KBM-7 (cell line): ENCODE results near the gene VAV3.

Experiments used
- DNase-seq: peaks from one replicate; pipeline ENCODE4 v3.0.0-alpha.2; 2015
- in situ Hi-C: fragments of 300-500 bp; cut with MboI; formaldehyde crosslinking; loops from 2 replicates; pipeline ENCODE4 v1.14.3; 2020; ENCODE audit warnings: low sequenced_read_pairs, low pct_unique_long_range_greater_than_20kb, mixed read lengths

Gene VAV3

DNA sequence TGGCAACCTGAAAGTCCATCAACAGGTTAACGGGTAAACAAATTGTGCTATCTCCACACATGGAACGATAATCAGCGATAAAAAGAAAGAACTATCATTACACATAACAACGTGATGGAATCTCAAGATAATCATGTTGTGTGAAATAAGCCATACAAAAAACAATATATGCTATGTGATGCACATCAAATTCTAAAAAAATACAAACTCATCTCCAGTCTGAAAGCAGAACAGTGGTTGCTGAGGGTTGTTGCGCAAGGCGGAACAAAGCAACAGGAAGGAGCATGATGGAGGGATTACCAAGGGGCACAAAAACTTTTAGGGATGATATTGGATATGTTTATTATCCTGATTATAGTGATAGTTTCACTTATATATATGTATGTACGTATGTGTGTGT lies 324.8 kb downstream of the VAV3 start:
- no peak for DNase-seq
- in situ Hi-C loops, result no loop called here

DNA sequence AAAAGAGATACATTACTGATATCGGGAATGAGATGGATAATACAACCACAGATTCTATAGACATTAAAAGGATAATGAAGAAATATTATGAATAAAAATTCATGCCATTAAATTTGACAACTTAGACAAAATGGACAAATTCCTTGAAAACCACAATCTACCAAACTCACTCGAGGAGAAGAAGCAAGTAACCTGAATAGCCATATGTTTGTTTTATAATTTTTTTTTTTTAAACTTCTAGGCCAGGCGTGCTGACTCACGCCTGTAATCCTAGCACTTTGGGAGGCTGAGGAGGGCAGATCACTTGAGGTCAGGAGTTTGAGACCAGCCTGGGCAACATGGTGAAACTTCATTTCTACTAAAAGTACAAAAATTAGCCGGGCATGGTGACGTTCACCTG lies 327.9 kb downstream of the VAV3 start:
- no peak for DNase-seq
- in situ Hi-C loops, result no loop called here

DNA sequence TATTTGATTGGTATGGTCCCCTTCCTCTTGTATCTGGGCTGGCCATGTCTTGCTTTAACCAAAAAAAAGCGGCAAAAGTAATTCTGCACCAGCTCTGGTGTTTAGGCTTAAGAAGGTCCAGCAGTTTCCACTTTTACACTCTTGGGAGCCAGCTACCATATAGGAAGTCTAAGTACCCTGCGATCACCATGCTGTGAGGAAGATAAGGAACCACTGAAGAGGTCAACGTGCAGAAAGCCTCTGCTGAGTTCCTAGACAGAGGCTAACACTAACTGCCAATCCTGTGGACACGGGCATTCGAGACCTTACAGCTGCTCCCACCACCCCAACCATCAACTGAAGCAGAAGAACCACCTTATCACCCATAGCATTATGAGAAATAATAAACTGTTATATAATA lies 331.4 kb downstream of the VAV3 start:
- in situ Hi-C loops, result no loop called here
- DNase-seq, result no peak

DNA sequence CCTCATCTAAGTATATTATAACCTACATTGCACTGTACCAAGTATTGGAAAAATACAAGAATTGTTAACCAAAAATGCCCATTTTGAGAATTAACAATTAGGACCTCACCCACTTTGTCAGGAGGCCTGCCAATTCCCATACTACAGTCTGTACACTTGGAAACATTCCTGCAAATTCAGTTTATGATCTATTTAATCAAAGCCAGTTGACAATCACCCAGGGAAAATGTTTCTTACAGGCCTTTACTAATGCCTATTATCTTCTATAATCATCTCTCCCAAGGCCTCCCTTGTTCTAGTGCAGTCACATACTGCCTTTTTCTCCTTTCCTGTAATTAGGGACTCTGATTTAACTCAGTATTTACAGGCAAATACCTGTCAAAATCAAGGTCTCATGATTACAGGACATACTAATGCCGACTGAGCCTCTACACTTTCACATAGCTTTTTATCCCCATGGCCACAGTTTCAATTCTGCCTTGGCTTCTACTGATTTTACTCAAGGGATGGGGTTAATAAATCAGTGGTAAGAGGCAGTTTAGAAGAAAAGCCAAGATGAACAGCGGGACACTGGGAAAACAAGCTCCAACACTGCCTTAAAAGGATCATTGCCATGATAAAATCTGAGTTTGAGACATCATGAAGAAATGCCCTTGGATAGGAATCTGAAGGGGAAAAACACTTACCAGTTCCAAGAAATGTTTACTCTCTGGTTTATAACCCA lies 338.7 kb downstream of the VAV3 start:
- no peak for DNase-seq
- in situ Hi-C loops, result no loop called here

DNA sequence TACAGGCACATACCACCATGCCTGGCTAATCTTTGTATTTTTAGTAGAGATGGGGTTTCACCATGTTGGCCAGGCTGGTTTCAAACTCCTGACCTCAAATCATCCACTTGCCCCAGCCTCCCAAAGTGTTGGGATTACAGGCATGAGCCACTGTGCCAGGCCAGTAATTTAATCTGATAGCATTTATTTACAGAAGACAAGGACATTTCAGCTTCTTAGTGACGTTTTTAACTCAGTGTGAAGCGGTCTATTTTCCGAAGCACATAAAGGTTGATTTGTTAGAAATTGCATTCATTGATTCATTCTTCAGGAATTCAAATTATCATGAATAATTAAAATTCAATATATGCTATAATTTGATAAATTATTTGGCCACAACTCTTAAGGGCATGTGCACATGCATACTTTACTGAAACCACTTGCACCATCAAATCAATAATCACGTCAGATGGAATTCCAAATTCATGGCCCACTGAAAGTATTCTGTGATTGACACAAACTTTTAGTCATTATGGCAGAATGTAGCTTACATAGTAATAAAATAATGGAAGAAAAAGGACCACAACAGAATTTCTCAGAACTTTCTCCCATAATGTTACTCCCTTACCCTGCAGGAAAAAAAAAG lies 339.5 kb downstream of the VAV3 start:
- in situ Hi-C loops, result no loop called here
- DNase-seq, result no peak

DNA sequence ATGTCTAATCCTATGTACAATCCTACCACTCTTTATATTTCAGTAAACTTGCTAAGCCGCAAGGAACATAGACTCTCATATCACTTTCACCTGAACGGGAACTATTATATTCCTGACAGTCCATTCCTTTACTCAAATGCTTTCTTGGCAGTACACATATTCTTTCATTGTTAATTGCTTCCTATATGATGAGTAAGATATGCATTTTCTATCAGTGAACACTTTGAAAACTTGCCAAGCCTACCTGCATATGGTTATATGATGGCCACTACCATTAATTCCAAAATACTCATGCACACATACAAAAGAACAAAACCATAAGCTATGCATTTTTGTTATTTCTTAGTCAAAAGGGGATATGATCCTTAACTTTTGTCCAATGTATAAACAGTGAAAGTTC lies 341.5 kb downstream of the VAV3 start:
- in situ Hi-C loops, result no loop called here
- DNase-seq, result no peak

DNA sequence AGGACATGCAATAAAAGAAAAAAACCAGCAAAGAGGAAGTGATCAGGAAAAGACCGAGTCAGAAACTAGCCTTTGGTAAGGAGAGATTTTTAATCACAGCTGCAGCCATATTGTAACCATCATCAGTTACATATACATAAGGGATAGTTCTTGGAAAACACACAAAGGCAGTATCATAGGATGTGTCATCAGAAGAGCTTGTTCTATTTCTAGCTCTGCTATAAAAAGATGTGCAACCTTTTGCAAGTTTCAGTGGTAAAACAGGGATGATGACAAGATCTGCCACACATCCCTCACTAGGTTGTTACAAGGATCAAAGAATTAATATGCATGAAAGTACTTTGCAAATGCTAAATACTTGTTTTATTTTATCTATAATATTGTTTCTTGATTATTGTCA lies 342.0 kb downstream of the VAV3 start:
- no peak for DNase-seq

DNA sequence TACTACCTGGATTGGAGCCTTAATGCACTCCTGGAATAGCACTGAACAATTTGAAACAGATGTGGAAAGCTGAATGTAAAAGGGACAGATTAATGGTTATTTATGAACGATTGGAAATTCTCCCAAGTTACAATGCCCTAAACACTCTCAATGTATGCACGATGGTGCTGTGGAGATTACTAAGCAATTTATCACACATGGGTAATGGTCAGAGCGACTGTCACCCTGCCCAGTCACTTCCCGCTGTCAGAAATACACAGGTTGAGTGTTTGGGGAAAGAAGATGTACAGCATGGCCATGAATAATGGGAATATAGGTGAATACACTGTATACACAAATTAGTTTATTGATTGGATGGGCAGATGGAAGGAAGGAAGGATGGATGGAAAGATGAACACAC lies 342.4 kb downstream of the VAV3 start:
- in situ Hi-C loops, result no loop called here
- DNase-seq, result no peak

More for the DNA sequence above, 342.0 kb downstream of the VAV3 start:
- in situ Hi-C loops, result no loop called here

DNA sequence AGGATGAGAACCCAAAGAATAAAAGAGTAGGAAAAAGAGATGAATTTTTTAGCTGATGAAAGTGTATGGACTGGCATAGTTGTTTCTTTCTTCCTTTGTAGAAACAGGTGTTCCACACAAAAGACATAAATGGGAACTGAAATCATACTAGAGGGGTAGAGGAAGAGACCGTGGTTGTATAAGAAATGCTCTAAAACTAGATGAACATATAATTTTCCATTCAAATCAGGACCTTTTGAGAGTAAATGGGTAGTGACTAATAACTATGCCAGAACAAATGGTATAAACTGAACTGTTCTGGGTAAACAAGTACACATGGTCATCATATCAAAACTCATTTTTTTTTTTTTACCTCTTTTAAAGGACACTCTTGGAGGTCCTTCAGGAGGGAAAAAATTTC lies 344.2 kb downstream of the VAV3 start:
- in situ Hi-C loops, result no loop called here
- DNase-seq, result no peak

DNA sequence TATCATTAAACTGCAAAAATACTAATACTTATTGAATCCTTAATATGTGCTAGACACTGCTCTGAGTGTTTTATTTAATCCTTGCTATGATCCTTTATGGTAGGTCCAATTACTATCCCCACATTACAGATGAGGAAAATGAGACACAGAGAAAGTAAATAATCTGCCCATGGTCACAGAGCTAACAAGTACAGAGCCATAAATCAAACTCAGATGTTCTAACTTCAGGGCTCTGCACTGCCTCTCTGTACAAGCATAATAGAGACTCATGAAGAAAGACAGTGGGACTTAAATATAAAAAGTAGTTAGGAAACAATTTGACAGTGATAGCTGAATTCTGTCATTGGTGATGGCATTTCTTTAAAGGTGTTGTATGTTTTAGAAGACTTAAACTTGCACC lies 346.4 kb downstream of the VAV3 start:
- in situ Hi-C loops, result no loop called here
- no peak for DNase-seq

DNA sequence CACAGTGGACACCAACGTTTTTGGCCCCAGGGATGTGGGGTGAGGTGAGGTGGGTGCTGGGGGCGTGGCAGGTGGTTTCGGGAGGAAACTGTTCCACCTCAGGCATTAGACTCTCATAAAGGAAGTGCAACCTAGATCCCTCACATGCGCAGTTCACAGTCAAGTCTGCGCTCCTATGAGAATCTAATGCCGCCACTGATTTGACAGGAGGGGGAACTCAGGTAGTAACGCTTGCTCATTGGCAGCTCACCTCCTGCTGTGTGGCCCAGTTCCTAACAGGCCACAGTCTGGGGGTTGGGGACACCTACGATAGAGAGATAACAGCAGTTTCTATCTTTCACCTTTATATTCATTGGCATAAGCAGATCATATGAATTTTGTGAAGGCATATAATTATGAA lies 347.1 kb downstream of the VAV3 start:
- in situ Hi-C loops, result no loop called here
- DNase-seq, result no peak

DNA sequence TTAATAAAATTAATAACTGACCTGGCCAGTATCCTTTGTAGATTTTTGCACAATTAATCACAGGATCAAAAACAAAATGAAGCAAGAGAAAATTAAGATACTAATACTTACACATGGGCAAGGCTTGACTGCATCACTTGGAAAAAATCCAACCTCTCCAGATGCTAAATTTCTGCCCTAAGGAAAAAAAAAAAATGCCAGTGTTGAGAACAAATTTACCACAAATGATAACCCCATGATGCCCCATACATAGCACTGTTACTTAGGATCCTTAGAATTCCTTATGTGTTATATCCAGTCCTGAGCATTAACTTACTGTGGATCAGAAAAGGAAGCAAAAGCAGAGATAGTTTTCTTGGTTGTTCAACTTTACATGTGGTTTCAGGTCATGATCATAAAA lies 347.5 kb downstream of the VAV3 start:
- in situ Hi-C loops, result no loop called here
- DNase-seq, result no peak

DNA sequence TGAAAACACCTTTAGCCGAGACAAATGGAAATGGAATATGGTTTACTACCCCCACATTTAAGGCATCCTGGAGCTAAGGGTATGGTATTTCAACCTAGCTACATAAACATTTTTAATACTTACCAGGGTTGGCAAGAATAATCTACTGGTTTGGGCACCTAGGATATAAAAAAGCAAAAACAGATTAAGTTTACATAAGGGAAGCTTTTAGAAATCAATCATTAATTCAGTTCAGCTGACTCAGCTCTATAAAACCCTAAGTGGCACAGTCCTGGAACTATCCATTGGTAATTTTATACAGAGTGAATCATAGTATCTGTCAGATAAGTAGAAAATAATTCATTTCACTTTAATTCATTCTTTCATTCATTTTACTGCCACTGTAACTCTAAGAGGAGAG lies 355.2 kb downstream of the VAV3 start:
- DNase-seq, result no peak
- in situ Hi-C loops, result no loop called here

DNA sequence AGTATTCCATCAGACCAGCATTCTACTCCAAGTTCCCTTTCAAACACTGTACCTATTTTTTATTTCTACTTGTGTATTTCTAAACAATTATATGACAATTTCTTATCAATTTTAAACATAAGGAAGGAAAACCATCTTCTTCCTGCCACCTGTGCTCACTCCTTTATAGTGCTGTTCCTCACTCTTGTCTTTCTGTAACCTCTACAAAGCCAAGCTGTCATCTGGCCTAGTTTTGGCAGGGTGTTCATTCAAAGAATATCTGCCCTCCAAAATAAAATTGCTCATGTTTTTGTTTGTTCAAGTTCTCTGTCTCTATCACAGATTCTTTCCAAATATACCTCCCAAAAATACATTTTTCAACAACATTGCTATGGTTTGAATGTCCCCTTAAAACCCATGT lies 360.2 kb downstream of the VAV3 start:
- in situ Hi-C loops, result no loop called here
- no peak for DNase-seq

DNA sequence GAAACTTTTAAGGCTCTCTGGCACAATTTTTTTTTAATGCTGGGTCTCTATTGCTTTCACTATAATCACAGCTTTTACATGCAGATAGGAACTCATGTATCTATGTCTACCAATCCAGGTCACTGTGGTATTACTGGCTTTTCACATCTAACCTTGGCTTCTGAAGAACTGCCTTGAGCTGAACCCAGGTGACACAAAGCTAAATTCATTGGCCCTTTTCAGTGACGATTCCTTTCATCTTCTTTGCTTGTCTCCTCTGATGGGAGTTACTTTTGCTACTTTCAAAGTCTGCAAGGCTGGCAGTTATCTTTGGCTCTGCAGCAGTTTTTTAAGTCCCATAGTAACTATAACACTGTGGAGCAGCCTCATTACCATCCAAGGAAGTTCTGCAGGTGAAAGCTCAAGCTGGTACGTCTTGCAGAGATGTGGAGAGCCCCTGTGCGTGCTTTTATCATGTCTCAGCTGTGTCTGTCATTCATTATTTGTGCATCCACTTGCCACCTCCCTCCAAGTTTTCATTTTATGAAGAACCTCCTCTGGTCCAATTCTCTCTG lies 364.3 kb downstream of the VAV3 start:
- no peak for DNase-seq
- in situ Hi-C loops, result no loop called here

DNA sequence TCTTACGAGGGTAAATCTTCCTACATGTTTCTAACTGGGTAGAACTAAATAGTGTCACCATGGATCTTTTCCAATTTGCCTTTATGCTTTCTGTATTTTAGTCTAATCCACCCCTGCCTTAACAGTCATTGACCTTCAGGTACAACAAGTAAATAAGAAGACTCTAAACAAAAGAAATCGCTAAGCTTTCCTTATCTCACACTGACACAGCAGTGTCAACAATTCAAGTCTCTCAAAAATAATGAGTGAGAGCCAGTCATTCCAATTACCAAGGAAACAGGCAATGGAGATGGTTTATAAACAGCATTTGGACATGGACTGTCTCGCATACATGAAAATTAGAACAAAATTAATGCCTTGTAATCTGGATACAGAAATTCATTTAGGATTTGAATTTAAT lies 365.8 kb downstream of the VAV3 start:
- no peak for DNase-seq
- in situ Hi-C loops, result no loop called here

DNA sequence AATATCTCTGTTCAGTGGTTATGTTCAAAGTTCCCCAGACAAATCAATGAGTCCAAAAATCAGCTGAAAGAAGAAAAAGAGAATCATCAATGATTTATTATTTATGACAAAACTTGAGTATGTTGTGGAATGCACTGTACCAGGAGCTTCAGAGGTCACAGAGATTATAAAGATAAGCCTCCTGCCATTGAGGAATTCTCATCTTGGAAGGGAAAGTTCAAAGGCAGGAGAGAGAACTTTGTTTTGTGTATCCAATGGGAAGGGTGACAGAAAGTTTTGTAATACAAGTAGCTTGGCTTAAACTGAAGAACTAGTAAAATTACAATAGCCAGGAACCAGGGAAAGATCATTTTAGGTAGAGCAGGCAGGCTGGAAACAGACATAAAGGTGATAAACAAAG lies 367.7 kb downstream of the VAV3 start:
- DNase-seq, result no peak
- in situ Hi-C loops, result no loop called here

DNA sequence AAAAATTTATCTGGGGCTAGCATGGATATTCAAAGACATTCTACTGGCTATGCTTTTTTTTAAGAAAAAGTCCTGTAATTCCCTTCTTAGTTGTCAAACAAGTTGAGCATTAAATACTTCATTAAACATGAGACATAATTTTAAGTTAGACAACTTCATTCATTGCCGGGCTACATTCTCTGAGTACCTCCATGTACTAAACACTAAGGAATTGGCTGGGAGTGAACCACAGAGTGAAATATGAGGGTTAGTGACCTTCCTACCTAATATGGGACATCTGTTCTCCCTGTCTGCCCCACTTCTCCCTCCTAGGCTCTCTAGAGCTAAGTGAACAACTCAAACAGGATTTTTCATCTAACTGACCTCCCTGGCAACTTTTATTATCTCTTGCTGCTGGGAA lies 370.4 kb downstream of the VAV3 start:
- no peak for DNase-seq
- in situ Hi-C loops, result no loop called here

DNA sequence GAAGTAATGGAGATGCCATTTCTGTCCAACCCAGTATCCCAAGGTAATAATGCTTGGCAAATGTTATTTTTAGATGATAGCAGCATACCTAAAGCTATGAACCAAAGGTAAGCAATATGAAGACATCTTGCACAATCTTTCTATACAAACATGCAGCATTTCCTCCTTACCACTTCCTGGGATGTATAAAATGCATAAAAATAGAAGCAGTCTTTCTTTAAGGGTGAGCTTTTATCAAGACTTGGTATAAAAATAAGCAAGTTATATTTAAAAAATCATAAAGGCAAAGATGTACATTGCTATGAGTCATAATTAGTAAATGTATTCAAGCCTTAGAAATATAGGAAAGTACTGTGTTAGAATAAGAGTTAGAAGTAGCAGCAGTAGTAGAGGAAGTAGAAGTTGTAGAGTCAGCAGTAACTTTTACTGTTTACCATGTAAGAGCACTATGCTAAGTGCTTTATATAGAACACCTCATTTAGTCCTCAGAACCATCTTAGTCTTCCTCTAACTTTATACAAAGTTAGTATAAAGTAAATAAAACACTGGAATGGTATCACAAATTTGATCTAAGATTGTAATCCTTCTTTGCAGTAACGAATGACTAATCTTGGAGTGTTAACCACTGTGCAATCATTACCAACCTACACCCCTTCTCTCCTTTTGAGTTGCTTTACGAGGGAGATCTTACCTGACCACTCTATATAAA lies 371.3 kb downstream of the VAV3 start:
- in situ Hi-C loops, result no loop called here
- DNase-seq, result peak; percentile 8

DNA sequence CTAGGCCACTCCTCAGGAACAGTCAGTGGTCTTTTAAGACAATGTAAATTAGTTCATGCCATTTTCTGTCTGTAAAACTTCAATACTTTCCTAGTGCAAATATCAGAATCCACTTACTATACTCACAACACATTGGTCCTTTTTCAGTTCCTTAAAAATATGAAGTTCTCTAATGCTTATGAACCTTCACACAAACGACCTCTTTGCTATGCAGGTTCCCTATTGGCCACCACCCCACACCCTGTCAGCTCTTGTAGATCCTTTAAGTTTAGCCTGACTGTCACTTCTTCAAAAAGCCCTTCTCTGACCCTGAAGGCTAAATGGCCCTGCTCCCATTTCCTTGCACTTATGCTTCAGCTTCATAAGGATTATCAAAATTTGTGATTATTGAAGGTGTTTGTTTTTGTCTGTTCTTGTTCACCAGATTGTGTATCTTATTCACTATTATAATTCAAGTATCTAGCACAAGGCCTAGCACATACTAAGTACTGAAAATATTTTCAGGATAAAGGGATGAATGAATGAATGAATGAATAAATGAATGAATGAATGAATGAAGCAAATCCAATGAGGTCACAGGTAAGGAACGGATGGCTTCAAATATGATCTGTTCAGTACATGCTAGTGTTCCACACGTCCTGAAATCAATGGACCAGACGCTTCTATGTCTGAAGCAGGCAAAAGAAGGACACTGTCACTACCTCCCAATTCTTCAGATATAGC lies 373.9 kb downstream of the VAV3 start:
- in situ Hi-C loops, result no loop called here
- no peak for DNase-seq
